PC-9 (cell line): ENCODE measurements around the gene GPC5. TPM values are rescaled to one million over a fixed set of nuclear protein-coding genes. Genes with fewer than 3 reads are reported as not detected.
A peak's percentile ranks its signal among the peaks of the same experiment; 100 is the strongest.
"Not testable (repeated sequence)": the region's sequence is repeated elsewhere in the genome, so short reads cannot be mapped to it uniquely, and the experiment has no call there.

Experiments used
- BruUV-seq: library from RNA; stranded (reverse); fragments of 400-500 nt; replicated peaks from 2 replicates; lab custom pipeline; 2021; lab: Mats Ljungman, UMichigan
- CTCF ChIA-PET: fragments of 300-600 bp; sonication (Branson Sonifier 250); formaldehyde crosslinking; loops from one replicate; lab custom pipeline; 2022; ENCODE audit warnings: antibody characterized with exemption; lab: Charles Lee
- POLR2A ChIA-PET: fragments of 300-600 bp; sonication (Branson Sonifier 250); formaldehyde crosslinking; loops from one replicate; lab custom pipeline; 2022; ENCODE audit warnings: antibody characterized with exemption; ENCODE audit not compliant: unreplicated experiment; lab: Charles Lee
- DNase-seq, 2 experiments: peaks; one replicate each; pipeline versions ENCODE4 v3.0.0 to v3.0.0-alpha.2; 2015 to 2022; ENCODE audit warnings: mixed read lengths in 1 of 2
- H2AFZ ChIP-seq: fragments of 200-600 bp; sonication (generic); 2 replicates; pipeline ENCODE4 v1.8.1; 2017; ENCODE audit warnings: antibody characterized with exemption
- H3F3A ChIP-seq: fragments of 200-600 bp; sonication (generic); 2 replicates; pipeline ENCODE4 v1.8.1; 2017; ENCODE audit warnings: antibody characterized with exemption, mild to moderate bottlenecking, low read depth; ENCODE audit not compliant: insufficient read depth
- H3K27ac ChIP-seq: fragments of 200-600 bp; sonication (generic); 2 replicates; pipeline ENCODE4 v1.6.1; 2016; ENCODE audit warnings: mixed run types
- H3K27me3 ChIP-seq: fragments of 200-600 bp; sonication (generic); 2 replicates; pipeline ENCODE4 v1.6.1; 2016; ENCODE audit warnings: low read depth, mixed run types; ENCODE audit not compliant: insufficient read depth
- H3K36me3 ChIP-seq: fragments of 200-600 bp; sonication (generic); 2 replicates; pipeline ENCODE4 v1.6.1; 2016; ENCODE audit warnings: low read depth, mixed run types
- H3K4me1 ChIP-seq: fragments of 200-600 bp; sonication (generic); replicated peaks from 2 replicates; pipeline ENCODE4 v1.6.1; 2016; ENCODE audit warnings: mixed run types; ENCODE audit not compliant: insufficient read depth
- H3K4me2 ChIP-seq: fragments of 200-600 bp; sonication (generic); 2 replicates; pipeline ENCODE4 v1.6.1; 2017; ENCODE audit warnings: mixed run types
- H3K4me3 ChIP-seq: fragments of 200-600 bp; sonication (generic); 2 replicates; pipeline ENCODE4 v1.6.1; 2016; ENCODE audit warnings: mixed run types
- H3K79me2 ChIP-seq: fragments of 200-600 bp; sonication (generic); 2 replicates; pipeline ENCODE4 v1.6.1; 2017; ENCODE audit warnings: low read depth, mixed run types
- H3K9me2 ChIP-seq: fragments of 200-600 bp; sonication (generic); 2 replicates; pipeline ENCODE4 v1.8.1; 2017; ENCODE audit warnings: mild to moderate bottlenecking; ENCODE audit not compliant: insufficient read depth
- H3K9me3 ChIP-seq: fragments of 200-600 bp; sonication (generic); 2 replicates; pipeline ENCODE4 v1.8.1; 2016; ENCODE audit warnings: low read depth; ENCODE audit not compliant: insufficient read depth
- H4K20me1 ChIP-seq: fragments of 200-600 bp; sonication (generic); 2 replicates; pipeline ENCODE4 v1.8.1; 2017; ENCODE audit not compliant: insufficient read depth
- CTCF ChIP-seq: fragments of 200-600 bp; sonication (generic); conservative IDR thresholded peaks from 2 replicates; pipeline ENCODE4 v1.6.1; 2017; ENCODE audit warnings: mixed run types, antibody characterized with exemption, mild to moderate bottlenecking, moderate library complexity
- EZH2 ChIP-seq: fragments of 200-600 bp; sonication (generic); IDR thresholded peaks from 2 replicates; pipeline ENCODE4 v1.8.0; 2017; ENCODE audit warnings: antibody characterized with exemption, low read depth
- intact Hi-C: fragments of 100-400 bp; cut with micrococcal nuclease; formaldehyde crosslinking; loops from one replicate; pipeline ENCODE4 v1.10.0; 2022; ENCODE audit not compliant: unreplicated experiment
- total RNA-seq: library from RNA; stranded (reverse); gene quantifications from 2 replicates; pipeline ENCODE4 v1.2.3, GENCODE V29; 2021

GPC5 gene
- total RNA-seq, 1 experiment from 2014 or later, result not detected

- CTCF ChIA-PET, result no interaction called here
- intact Hi-C loops, result no loop called here
- Histone ChIP-seq H3K4me1 (no peaks in the 10 kb centered on the region), H3K27me3 (no peaks in the 10 kb centered on the region), H4K20me1 (no peaks in the 10 kb centered on the region), H2AFZ (no peak overlapping the region), H3K4me2 (no peak overlapping the region), H3K36me3 (no peaks in the 10 kb centered on the region), H3K27ac (no peak overlapping the region), H3K9me2 (no peaks in the 10 kb centered on the region), H3K4me3 (no peak overlapping the region), H3F3A (no peaks in the 10 kb centered on the region), H3K79me2 (no peaks in the 10 kb centered on the region), H3K9me3 (no peaks in the 10 kb centered on the region)
- TF ChIP-seq CTCF (no peak), EZH2 (no peak)
- no TSS peak for BruUV-seq
- POLR2A ChIA-PET, result no interaction called here
- DNase-seq, result no peak
Measured at GRCh38 chr13:92743992-92744391, 1345.6 kb downstream of the GPC5 start.

GRCh38 chr13:92745258-92745657 is 1346.8 kb downstream of the GPC5 start:
- intact Hi-C loops, result no loop called here
- no peak for DNase-seq
- no peak for TF ChIP-seq CTCF
- no peak for TF ChIP-seq EZH2
- Histone ChIP-seq H3K4me3 (no peak overlapping the region), H3K9me3 (no peaks in the 10 kb centered on the region), H3K36me3 (no peaks in the 10 kb centered on the region), H3K4me2 (no peak overlapping the region), H3K79me2 (no peaks in the 10 kb centered on the region), H3F3A (no peaks in the 10 kb centered on the region), H3K4me1 (no peaks in the 10 kb centered on the region), H3K27ac (no peak overlapping the region), H3K27me3 (no peaks in the 10 kb centered on the region), H4K20me1 (no peaks in the 10 kb centered on the region), H2AFZ (no peak overlapping the region), H3K9me2 (no peaks in the 10 kb centered on the region)
- CTCF ChIA-PET, result no interaction called here
- BruUV-seq, result no TSS peak
- POLR2A ChIA-PET, result no interaction called here

- H3K4me3 ChIP-seq, BruUV-seq, H3K9me3 ChIP-seq, intact Hi-C loops, H3K79me2 ChIP-seq, H3K4me1 ChIP-seq, H3F3A ChIP-seq, H3K27me3 ChIP-seq, H3K4me2 ChIP-seq, H3K9me2 ChIP-seq, H3K36me3 ChIP-seq, CTCF ChIA-PET, H2AFZ ChIP-seq, POLR2A ChIA-PET, H4K20me1 ChIP-seq, H3K27ac ChIP-seq: not testable (repeated sequence)
- DNase-seq, result peak in 1 of 2 experiments; percentile 6
Measured at GRCh38 chr13:92752705-92753104, 1354.3 kb downstream of the GPC5 start.

GRCh38 chr13:92761710-92762109 is 1363.3 kb downstream of the GPC5 start:
- DNase-seq, result no peak

More at GRCh38 chr13:92761710-92762109, 1363.3 kb downstream of the GPC5 start:
- Histone ChIP-seq H3K4me2 (no peak overlapping the region), H3K27me3 (no peaks in the 10 kb centered on the region), H2AFZ (no peak overlapping the region), H3K27ac (no peak overlapping the region), H3F3A (no peaks in the 10 kb centered on the region), H3K9me3 (no peaks in the 10 kb centered on the region), H3K4me3 (no peak overlapping the region), H3K4me1 (no peaks in the 10 kb centered on the region), H3K9me2 (no peaks in the 10 kb centered on the region), H4K20me1 (no peaks in the 10 kb centered on the region), H3K79me2 (no peaks in the 10 kb centered on the region), H3K36me3 (no peaks in the 10 kb centered on the region)
- TF ChIP-seq CTCF (no peak), EZH2 (no peak)
- CTCF ChIA-PET, result no interaction called here
- no TSS peak for BruUV-seq
- intact Hi-C loops, result no loop called here
- POLR2A ChIA-PET, result no interaction called here
